GM21717 (cell line): ENCODE data around the gene ZNF862.

Experiments used
- ATAC-seq: cut with Tn5 transposase; IDR thresholded peaks from one replicate; pipeline ENCODE4 v1.9.1; 2021; ENCODE audit warnings: mild to moderate bottlenecking, moderate library complexity; ENCODE audit not compliant: unreplicated experiment

The ZNF862 gene

DNA sequence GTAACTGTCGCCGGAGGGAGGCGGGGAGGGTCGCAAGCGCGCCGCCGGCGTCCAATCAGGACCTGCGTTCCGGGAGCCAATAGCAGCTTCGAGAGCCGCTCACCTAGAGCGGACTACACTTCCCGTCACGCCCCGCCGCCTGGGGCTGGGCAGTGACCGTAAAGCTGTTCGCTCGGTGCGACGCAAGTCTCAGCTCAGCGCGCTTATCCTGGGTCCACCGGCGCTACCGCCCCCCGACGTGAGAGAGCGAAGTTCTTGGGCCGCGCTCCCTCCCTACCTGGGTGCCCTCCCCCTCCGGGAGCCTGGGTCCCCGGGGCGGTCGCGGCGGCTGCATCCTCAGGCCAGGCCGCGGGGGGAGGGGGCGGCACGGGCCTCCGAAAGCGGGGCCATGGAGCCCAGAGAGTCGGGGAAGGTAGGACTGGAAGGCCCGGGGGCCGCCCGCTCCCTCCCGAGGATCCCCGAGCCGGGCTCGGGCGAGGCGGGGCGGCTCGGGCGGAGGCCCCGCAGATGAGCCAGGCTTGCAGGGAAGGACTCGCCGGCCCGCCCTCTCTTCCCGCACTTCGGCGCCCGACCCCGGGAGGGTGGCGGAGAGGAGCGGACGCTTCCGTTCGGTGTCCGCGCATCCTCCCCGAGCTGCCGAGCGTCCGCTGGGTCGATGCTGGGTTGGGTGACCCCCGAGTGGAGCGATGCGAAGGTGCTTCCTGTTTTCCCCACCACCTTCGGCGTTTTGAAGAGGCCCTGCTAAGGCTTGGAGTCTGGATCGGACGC, at the start of gene ZNF862:
TSS of gene ZNF862 (plus strand) at position 152 of the 768 bp plus-strand sequence. CDS start at position 389, 237 bp downstream.
- ATAC-seq, result peak; percentile 99

DNA sequence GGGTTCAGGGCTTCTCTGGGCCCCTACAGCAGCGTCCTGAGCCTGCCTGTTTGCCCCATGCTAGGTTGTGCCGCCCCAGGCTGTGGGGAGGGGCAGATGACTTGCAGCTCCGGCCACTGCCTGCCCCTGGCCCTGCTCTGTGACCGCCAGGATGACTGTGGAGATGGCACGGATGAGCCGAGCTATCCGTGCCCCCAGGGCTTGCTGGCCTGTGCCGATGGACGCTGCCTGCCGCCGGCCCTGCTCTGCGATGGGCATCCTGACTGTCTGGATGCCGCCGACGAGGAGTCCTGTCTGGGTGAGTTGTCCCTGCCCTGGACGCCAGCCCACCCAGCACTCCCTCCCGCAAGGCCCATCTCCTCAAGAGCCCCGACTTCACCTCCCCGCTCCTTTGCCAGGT, 49.1 kb upstream of the ZNF862 start:
- ATAC-seq, result no peak

DNA sequence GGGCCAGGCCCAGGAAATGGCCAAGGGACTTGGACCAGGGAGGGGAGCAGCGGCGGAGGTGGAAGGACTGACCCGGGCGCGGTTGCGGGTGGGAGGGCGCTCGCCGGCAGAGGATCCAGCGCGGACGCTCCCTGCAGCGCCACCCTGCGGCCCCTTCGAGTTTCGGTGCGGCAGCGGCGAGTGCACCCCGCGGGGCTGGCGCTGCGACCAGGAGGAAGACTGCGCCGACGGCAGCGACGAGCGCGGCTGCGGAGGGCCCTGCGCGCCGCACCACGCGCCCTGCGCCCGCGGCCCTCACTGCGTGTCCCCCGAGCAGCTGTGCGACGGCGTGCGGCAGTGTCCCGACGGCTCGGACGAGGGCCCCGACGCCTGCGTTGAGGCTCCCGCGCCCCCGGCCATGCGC, 48.0 kb upstream of the ZNF862 start:
- ATAC-seq, result no peak

DNA sequence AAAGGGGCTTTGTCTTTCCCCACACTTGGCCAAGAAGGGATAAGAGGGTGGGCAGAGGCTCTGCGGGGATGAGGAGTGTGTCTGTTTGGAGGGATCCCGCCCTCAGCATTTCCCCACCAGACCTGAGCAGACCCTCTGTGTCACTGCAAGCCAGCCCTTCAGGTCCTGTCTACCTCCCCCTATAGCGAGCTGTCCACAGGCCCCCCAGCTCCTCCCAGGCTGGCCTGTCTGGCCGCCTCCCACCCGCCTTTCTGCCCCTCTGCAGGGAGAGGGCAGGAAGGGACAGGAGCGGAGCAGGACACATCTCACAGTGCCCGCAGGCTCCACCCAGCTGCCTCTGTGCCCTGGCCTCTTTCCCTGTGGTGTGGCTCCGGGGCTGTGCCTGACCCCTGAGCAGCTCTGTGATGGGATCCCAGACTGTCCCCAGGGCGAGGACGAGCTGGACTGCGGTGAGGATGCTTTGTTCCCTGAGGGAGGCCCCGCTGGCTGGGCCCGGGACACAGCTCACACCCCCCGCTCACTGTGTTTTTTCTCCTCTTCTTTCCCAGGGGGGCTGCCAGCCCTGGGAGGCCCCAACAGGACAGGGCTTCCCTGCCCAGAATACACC, 47.3 kb upstream of the ZNF862 start:
- ATAC-seq, result no peak

- ATAC-seq, result no peak
Observed at GRCh38 chr7:149791411-149792219, 46.6 kb upstream of the ZNF862 start.

DNA sequence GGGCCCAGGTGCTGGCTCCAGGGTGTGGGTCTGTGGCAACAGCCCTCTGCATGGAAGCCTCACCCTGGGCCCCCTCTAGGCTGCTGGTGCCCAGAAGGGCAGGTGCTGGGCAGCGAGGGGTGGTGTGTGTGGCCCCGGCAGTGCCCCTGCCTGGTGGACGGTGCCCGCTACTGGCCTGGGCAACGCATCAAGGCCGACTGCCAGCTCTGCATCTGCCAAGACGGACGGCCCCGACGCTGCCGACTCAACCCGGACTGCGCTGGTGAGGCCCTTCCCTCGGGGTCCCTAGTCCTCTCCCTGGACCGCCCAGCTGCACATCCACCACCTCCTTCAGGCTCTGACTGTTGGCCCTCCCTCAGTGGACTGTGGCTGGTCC, 46.0 kb upstream of the ZNF862 start:
- ATAC-seq, result no peak

DNA sequence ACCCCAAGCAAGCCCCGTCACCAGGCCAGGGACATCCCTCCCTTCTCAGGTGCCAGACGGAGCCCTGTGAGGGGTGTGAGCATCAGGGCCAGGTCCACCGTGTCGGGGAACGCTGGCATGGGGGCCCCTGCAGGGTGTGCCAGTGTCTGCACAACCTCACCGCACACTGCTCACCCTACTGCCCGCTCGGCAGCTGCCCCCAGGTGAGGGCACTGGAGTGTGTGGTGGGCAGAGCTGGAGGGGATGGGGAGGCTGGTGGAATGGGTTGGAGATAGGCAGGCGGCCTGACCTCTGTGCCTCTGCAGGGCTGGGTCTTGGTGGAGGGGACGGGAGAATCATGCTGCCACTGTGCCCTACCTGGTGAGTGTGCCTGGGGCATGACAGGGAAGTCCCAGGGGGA, 44.9 kb upstream of the ZNF862 start:
- ATAC-seq, result no peak

DNA sequence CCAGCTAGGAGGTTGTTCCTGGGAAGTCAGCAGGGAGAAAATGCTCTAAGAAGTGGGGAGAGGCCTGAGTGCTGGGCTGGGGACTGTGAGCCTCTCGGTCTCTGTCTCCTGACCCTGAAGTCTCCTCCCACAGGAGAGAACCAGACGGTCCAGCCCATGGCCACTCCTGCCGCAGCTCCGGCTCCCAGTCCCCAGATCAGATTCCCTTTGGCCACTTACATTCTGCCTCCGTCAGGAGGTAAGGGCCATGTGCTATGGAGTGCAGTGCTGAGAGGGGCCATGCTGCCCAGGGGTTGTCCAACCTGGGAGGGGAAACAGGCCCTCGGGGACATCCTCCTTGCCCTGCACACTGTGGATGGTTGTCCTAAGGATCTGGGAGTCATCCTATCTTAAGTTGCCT, 43.5 kb upstream of the ZNF862 start:
- ATAC-seq, result no peak

- no peak for ATAC-seq
Observed at GRCh38 chr7:149795126-149795525, 43.0 kb upstream of the ZNF862 start.

DNA sequence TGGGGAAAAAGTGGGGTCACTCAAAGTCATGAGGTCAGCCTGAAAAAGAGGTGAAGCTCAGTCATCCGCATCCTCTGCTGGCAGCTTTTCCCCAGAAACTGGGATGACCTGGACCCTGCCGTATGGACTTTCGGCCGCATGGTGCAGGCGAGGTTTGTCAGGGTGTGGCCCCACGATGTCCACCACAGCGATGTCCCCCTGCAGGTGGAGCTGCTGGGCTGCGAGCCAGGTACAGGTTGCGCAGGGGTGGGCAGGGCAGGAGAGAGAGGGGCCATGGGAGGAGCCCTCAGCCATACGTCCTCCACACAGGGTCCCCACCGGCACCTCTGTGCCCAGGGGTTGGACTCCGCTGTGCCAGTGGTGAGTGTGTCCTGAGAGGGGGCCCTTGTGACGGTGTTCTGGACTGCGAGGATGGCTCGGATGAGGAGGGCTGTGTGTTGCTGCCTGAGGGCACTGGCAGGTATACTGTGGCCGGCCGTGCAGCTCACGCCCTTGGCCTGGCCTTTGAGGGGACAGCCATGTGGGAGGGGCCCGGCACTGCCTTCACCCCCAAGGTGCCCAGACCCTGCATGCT, 41.8 kb upstream of the ZNF862 start:
- no peak for ATAC-seq

- no peak for ATAC-seq
Observed at GRCh38 chr7:149797771-149798170, 40.4 kb upstream of the ZNF862 start.

DNA sequence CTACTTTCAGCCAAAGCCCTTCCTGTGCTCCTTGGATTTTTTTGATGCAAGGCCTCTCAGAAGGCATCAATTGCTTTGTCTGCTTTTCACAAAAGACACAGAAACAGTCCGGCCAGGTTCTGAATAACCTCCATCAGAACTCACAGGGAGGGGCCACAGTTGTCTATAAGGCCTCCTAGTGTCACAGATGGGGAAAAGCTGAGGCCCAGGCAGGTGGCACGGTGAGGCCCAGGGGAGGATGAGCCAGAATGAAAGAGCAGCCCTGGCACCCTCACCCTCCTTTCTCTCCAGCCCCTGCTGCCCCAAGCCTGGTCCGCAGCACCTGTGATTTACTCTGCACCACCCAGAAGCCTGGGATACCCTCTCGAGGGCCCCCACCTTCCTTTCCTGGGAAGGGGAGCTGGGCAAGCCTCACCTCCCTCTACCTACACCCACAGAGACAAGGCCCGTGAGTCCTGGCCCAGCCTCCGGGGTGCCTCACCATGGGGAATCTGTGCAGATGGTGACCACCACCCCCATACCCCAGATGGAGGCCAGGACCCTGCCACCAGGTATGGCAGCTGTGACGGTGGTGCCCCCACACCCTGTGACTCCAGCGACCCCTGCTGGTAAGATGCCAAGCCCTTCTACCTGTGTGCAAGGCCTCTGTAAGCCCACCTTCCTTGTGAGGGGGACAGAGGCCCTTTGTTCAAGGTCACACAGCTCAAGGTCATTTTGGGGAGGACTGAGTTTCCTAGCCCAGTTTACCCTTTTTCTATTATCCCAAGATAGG, 38.6 kb upstream of the ZNF862 start:
- no peak for ATAC-seq

DNA sequence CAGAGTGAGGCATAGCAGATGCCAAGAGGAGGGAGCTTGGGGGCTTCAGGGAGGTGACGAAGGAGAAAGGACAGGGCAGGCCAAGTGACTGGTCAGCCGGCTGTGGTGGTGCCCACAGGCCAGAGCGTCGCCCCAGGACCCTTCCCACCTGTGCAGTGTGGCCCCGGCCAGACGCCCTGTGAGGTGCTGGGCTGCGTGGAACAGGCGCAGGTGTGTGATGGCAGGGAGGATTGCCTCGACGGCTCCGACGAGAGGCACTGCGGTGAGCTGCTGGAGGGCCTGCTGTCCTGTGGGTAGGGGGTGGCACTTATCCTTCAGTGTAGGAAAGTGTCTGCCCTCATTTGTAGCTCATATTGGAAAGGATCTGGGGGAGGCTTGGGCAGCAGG, 38.0 kb upstream of the ZNF862 start:
- no peak for ATAC-seq

DNA sequence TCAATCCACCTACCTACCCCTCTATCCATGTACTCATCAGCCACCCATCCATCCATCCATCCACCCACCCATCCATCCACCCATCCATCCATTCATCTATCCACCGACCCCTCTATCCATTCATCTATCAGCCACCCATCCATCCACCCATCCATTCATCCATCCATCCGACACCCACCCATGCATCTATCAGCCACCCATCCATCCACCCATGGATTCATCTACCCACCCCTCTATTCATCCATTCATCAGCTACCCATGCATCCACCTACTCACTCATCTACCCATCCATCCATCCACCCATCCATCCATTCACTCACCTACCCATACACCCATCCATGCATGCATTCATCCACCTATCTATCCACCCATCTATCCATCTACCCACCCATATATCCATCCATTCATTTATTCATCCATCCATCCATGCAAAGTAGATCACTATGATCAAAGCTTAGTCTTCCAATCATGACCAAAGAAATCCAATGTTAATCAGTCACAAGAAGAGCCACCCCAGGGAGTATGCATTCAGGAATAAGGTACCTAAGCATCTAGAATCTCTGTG, 37.1 kb upstream of the ZNF862 start:
- ATAC-seq, result no peak

DNA sequence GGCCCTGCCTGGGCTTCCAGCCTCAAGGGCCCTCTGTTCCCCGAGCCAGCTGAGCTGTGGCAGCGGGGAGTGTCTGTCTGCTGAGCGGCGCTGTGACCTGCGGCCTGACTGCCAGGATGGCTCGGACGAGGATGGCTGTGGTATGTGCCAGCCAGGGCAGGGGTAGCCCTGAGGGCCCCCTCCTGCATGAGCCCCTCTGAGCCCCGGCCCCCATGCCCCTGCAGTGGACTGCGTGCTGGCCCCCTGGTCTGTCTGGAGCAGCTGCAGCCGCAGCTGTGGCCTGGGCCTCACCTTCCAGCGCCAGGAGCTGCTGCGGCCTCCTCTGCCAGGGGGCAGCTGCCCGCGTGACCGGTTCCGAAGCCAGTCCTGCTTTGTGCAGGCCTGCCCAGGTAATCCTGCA, 36.4 kb upstream of the ZNF862 start:
- ATAC-seq, result no peak

- ATAC-seq, result no peak
Observed at GRCh38 chr7:149802966-149803365, 35.2 kb upstream of the ZNF862 start.

GRCh38 chr7:149803551-149804074, 34.6 kb upstream of the ZNF862 start:
- no peak for ATAC-seq

GRCh38 chr7:149804106-149804505, 34.1 kb upstream of the ZNF862 start:
- ATAC-seq, result no peak

- no peak for ATAC-seq
Observed at GRCh38 chr7:149806726-149807125, 31.4 kb upstream of the ZNF862 start.

- no peak for ATAC-seq
Observed at GRCh38 chr7:149808311-149808710, 29.9 kb upstream of the ZNF862 start.
